ENCODE data around the gene LRIG2. TPM values are rescaled to one million over a fixed set of nuclear protein-coding genes. Genes with fewer than 3 reads are reported as not detected.
"Not testable (repeated sequence)": the region's sequence is repeated elsewhere in the genome, so short reads cannot be mapped to it uniquely, and the experiment has no call there.

LRIG2 gene, protein sequence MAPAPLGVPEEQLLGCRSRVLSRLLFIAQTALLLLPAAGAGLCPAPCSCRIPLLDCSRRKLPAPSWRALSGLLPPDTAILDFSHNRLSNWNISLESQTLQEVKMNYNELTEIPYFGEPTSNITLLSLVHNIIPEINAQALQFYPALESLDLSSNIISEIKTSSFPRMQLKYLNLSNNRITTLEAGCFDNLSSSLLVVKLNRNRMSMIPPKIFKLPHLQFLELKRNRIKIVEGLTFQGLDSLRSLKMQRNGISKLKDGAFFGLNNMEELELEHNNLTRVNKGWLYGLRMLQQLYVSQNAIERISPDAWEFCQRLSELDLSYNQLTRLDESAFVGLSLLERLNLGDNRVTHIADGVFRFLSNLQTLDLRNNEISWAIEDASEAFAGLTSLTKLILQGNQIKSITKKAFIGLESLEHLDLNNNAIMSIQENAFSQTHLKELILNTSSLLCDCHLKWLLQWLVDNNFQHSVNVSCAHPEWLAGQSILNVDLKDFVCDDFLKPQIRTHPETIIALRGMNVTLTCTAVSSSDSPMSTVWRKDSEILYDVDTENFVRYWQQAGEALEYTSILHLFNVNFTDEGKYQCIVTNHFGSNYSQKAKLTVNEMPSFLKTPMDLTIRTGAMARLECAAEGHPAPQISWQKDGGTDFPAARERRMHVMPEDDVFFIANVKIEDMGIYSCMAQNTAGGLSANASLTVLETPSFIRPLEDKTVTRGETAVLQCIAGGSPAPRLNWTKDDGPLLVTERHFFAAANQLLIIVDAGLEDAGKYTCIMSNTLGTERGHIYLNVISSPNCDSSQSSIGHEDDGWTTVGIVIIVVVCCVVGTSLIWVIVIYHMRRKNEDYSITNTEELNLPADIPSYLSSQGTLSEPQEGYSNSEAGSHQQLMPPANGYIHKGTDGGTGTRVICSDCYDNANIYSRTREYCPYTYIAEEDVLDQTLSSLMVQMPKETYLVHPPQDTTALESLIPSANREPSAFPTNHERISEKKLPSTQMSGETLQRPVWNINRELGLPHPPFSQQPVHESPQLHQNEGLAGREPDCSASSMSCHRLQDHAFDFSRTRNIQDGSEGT
- total RNA-seq (2014; rRNA removed) (6.1 and 8.4 TPM in 2 replicates), Bru-seq, nascent RNA (percentile 84 among the genes with signal in this experiment), BruChase-seq, experiment 1, labeled RNA remaining after a 6-hour chase (percentile 87 among the genes with signal in this experiment), BruChase-seq, experiment 2, labeled RNA remaining after a 2-hour chase (percentile 91 among the genes with signal in this experiment)
- long read RNA-seq, full-length matches to known transcripts: 19 of 43 reads
- long read RNA-seq, partial matches to known transcripts: 9 of 43 reads
- long read RNA-seq, other reads (novel, unspliced or antisense): 15 of 43 reads

DNA sequence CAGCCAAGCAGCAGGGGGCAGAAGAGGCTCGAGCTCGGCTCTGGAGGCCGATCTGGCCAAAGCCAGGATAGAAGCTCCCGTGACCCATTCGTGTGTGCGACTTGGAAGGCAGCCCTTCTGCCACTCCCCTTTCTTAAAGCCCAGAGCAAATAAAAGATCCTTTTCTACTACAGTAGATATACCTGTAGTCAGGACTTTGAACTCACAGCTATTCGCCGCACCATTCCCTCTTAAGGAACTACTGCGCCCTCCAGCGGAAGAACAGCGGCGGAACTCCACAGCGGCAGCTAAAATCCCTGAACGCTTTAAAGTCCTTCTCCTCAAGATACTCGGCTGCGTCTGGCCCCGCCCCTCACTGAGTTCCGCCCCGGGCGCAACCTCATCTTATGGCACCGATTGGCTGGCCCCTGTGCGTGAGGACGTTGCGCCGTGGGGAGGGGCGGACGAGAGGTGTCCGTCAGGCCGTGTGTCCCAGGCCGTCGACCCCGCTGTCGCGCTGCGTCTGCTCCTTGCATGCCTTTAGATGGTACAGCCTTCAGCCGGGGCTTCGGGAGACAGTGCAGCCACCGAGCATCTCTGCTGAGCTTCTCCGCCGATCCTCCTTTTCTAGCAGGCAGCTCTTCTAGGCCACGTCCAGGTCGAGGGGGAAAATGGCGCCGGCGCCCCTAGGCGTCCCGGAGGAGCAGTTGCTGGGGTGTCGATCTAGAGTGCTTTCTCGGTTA is at the start of gene LRIG2:
Gene LRIG2, plus strand, starts transcription at position 442 of the 722 bp plus-strand sequence. Its CDS starts 209 bp downstream, at position 651.
- ATAC-seq (peak; percentile 95), DNase-seq (peak; percentile 99)
- no peaks in the 10 kb centered on the region for H3K27me3 ChIP-seq (ENCODE audit: low read length)
- H3K9ac ChIP-seq (ENCODE audit: low read length): peak within 1 kb of the TSS; percentile 96
- H4K20me1 ChIP-seq (ENCODE audit: low read length): peaks cover 18% of the 10 kb centered on the region; the same call in 1 of the 2 replicates
- ChIA-PET CTCF (interaction anchor here (0.5 to 1.6 kb wide), 21 partner anchors 16 to 479 kb away, joined by 3 to 25 read pairs (median 5); partner anchors contain the start of genes PPM1J and SLC16A1), POLR2A (ENCODE audit: unreplicated experiment) (interaction anchor here (0.5 to 0.8 kb wide), 4 partner anchors 15 to 124 kb away, joined by 3 to 29 read pairs (median 15); no protein-coding TSS in a partner anchor)
- peak within 1 kb of the TSS; percentile 97 for H3K4me2 ChIP-seq (ENCODE audit: low read length)
- peak within 1 kb of the TSS; percentile 66 for H3K27ac ChIP-seq (ENCODE audit: low read length)
- peaks cover 9% of the 10 kb centered on the region for H3K4me1 ChIP-seq (ENCODE audit: insufficient read depth, low read length)
- no peaks in the 10 kb centered on the region for H3K9me3 ChIP-seq (ENCODE audit: low read length)
- H3F3A ChIP-seq (ENCODE audit: low read length, unreplicated experiment): no peaks in the 10 kb centered on the region
- TF ChIP-seq, protein P1, sequence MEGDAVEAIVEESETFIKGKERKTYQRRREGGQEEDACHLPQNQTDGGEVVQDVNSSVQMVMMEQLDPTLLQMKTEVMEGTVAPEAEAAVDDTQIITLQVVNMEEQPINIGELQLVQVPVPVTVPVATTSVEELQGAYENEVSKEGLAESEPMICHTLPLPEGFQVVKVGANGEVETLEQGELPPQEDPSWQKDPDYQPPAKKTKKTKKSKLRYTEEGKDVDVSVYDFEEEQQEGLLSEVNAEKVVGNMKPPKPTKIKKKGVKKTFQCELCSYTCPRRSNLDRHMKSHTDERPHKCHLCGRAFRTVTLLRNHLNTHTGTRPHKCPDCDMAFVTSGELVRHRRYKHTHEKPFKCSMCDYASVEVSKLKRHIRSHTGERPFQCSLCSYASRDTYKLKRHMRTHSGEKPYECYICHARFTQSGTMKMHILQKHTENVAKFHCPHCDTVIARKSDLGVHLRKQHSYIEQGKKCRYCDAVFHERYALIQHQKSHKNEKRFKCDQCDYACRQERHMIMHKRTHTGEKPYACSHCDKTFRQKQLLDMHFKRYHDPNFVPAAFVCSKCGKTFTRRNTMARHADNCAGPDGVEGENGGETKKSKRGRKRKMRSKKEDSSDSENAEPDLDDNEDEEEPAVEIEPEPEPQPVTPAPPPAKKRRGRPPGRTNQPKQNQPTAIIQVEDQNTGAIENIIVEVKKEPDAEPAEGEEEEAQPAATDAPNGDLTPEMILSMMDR (conservative IDR thresholded peaks at IDR 0.05; ENCODE audit: low read depth, low read length): peak; percentile 90
- no peak for TF ChIP-seq EZH2phosphoT487 (IDR thresholded peaks at IDR 0.05; ENCODE audit: borderline replicate concordance, low read length)
- peaks cover 43% of the 10 kb centered on the region for H3K79me2 ChIP-seq (ENCODE audit: low read length)
- H3K36me3 ChIP-seq (ENCODE audit: low read depth, low read length): peaks cover 3% of the 10 kb centered on the region; the same call in 1 of the 2 replicates
- H3K4me3 ChIP-seq (ENCODE audit: low read length): peak within 1 kb of the TSS; percentile 97
- intact Hi-C loops (cut with micrococcal nuclease): loop anchor here (2.0 to 10.0 kb wide), 7 partner anchors 30 to 606 kb away; partner anchors contain the start of genes MAGI3 and PPM1J
- TSS peak; percentile 89 for BruUV-seq (replicated peaks)
- H2AFZ ChIP-seq (ENCODE audit: low read length): peak within 1 kb of the TSS; percentile 92
- no peaks in the 10 kb centered on the region for H3K9me2 ChIP-seq (replicated peaks; ENCODE audit: low read length)

DNA sequence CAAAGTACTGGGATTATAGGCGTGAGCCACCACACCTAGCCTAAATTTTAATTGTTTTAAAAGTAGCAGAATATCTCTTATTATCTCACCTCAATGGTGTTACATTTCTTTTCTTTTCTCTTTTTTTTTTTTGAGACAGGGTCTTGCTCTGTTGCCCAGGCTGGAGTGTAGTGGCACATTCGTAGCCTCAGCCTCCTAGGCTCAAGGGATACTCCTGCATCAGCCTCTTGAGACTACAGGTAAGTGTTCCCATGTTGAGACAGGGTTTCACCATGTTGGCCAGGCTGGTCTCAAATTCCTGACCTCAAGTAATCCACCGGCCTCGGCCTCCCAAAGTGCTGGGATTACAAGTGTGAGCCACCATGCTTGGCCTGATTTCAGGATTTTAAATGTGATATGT is 49.7 kb upstream of the LRIG2 start:
- DNase-seq; intact Hi-C loops (cut with micrococcal nuclease); CTCF ChIA-PET; H3K4me2 ChIP-seq (ENCODE audit: low read length); H3F3A ChIP-seq (ENCODE audit: low read length, unreplicated experiment); H4K20me1 ChIP-seq (ENCODE audit: low read length); POLR2A ChIA-PET (ENCODE audit: unreplicated experiment); H3K27me3 ChIP-seq (ENCODE audit: low read length); H3K9me3 ChIP-seq (ENCODE audit: low read length); H3K9ac ChIP-seq (ENCODE audit: low read length); H3K4me3 ChIP-seq (ENCODE audit: low read length); H3K36me3 ChIP-seq (ENCODE audit: low read depth, low read length); H3K9me2 ChIP-seq (replicated peaks; ENCODE audit: low read length); ATAC-seq; H3K79me2 ChIP-seq (ENCODE audit: low read length); H2AFZ ChIP-seq (ENCODE audit: low read length); H3K27ac ChIP-seq (ENCODE audit: low read length); BruUV-seq (replicated peaks); H3K4me1 ChIP-seq (ENCODE audit: insufficient read depth, low read length): not testable (repeated sequence)

Measured in PC-3 (cell line).